ENCODE results near the gene KLLN.

KLLN gene

DNA sequence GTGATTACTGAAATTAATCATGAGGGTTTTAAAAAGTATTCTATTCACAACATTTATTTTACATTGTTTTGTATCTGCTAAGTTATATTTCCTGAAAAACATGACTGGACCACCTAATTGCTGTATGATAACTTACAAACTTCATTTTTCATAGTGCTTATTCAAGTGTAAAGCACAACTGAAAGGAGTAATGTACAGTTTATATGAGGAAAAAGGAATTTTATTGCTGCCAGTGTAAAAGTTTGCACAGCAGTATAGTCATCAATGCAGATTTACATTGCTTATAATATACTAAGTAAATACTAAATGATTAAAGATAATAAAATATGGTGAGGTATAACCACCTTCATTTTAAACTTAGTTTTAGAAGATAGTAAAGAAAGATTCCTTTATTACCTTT, 4.1 kb upstream of the KLLN start:
- TF ChIP-seq, protein P1, sequence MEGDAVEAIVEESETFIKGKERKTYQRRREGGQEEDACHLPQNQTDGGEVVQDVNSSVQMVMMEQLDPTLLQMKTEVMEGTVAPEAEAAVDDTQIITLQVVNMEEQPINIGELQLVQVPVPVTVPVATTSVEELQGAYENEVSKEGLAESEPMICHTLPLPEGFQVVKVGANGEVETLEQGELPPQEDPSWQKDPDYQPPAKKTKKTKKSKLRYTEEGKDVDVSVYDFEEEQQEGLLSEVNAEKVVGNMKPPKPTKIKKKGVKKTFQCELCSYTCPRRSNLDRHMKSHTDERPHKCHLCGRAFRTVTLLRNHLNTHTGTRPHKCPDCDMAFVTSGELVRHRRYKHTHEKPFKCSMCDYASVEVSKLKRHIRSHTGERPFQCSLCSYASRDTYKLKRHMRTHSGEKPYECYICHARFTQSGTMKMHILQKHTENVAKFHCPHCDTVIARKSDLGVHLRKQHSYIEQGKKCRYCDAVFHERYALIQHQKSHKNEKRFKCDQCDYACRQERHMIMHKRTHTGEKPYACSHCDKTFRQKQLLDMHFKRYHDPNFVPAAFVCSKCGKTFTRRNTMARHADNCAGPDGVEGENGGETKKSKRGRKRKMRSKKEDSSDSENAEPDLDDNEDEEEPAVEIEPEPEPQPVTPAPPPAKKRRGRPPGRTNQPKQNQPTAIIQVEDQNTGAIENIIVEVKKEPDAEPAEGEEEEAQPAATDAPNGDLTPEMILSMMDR (IDR thresholded peaks at IDR 0.05): no peak

DNA sequence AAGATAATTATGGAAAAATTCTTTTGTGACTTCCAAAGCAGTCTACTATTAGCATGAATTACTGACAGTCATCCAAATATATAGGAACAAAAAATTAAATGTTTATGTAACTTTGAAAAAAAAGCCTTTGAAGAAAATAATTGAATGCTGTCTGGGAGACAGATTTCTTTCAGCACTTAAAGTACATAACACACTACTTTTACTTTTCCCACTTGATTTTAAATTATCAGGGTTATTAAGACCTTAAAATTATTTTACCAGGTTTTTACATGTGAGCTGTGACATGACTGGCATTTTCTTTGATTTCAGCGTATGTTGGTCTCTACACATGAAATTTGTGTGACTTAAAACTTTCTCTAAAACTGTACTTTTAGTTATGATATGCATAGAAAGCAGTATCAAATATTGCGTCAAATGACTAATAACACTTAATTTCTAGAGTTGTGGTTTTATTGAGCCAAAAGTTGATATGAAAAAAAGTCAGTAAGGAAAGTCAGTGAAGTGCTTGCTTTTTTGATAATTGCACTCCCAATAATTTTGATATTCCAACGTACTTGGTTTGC, 3.2 kb upstream of the KLLN start:
- TF ChIP-seq, protein P1 (IDR thresholded peaks at IDR 0.05): no peak

DNA sequence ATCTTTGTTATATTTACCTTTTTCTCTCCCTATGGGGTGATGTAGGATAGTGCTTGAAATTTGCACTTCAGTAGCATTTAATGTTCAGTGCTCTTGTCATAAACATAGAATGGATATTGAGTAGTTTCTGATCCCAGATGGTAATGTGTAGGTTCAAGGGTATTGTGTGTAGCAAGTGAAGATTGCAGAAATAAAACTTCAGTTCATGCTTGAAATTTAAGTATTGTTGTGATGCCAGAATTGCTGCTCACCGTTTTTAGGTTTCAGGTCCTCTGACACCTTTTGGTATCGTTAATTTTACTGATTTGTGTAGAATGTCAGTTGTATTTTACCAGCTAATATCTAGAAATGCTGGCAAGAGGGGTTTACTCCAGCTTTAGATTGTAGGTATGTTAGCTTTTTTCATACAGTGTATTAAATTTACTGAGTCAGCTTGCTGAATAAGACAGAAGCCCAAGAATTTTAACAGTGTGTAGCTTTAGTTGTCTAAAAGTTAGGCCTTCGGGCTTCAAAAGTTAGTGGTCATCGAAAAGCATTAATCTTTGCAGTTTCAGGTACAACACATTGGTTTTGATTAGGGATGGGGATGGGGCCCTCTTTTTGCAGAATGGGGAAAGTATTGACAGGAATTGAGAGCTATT, 2.0 kb upstream of the KLLN start:
- TF ChIP-seq, protein P1 (IDR thresholded peaks at IDR 0.05): no peak

DNA sequence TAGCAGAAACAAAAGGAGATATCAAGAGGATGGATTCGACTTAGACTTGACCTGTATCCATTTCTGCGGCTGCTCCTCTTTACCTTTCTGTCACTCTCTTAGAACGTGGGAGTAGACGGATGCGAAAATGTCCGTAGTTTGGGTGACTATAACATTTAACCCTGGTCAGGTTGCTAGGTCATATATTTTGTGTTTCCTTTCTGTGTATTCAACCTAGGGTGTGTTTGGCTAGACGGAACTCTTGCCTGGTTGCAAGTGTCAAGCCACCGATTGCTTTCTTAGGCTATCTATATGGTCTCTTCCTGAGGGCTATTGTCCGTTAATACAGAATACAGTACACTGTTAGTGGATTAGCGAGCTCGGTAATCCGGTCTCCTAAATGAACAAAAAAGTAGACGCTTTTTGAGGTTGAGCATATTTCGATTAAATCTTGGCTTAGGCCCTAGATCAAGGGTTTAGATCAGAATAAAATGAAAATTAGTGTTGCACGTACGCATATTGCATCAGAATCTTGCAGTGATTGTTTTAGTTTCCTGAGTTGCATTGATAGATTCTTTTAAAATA, 1.2 kb upstream of the KLLN start:
- TF ChIP-seq, protein P1 (IDR thresholded peaks at IDR 0.05): no peak

DNA sequence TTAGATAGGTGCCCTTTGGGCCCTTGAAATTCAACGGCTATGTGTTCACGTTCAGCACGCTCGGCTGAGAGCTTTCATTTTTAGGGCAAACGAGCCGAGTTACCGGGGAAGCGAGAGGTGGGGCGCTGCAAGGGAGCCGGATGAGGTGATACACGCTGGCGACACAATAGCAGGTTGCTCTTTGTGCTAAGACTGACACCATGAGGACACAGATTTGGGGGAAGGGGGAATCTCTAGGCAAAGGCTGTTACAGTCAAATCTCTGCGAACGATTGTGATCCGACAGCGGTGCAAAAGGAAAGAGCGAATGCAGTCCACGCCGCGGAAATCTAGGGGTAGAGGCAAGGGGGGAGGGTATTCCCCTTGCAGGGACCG, 667 bp downstream of the KLLN start:
- TF ChIP-seq, protein P1 (IDR thresholded peaks at IDR 0.05): no peak

DNA sequence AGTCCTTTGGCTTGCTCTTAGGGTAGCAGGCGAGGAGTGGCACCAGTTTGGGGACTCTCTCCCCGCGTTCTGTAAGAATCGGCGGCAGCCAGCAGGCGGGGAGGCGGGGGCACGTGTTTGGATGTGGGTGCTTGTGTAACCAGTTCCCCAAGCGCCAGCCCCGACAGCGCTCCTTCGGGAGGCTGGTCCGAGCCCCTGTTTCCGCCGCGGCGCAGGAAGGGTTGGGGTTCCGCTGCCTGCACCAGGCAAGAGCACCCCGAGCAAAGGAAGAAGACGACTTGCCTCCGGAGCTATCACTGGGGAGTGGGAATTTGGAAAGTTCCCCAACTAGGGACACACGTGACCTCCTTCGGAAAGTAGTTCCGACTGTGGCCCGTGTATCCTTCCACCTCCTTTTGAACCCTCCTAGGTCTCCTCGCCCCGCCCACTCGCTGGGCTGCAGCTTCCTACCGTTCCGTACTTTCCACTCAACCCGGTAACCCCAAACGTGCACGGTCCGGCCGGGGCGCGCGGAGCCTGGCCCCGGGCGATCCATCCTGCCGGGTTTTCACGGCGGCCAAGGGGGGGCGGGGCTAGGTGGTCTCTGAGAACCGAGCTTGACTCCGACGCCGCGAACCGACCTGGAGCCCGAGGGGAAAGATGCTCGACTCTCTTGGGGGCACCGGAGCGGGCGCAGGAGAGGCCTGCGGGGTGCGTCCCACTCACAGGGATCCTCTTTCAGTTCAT, 1.2 kb downstream of the KLLN start:
- TF ChIP-seq, protein P1 (IDR thresholded peaks at IDR 0.05): no peak

DNA sequence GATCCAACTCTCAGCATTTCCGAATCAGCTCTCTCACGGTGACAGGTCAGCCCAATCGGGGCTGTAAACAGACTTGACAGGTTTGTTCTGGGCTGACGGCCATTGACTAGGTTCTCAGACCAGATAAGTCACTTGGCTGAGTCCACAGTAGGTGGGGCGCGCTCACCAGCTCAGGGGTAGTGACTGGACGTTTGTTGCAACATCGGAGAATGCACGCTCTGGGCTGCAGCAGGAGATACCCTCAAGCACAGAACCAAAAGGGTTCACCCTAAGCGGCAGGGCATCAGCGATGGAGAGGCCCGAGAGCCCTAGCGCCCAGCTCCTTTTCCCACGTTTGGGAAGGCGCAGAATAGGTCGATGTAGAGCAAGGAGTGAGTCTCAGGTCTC, 1.8 kb downstream of the KLLN start:
- TF ChIP-seq, protein P1 (IDR thresholded peaks at IDR 0.05): no peak

Data from LNCAP (cell line).